ENCODE results near the gene ZNF410.

DNA sequence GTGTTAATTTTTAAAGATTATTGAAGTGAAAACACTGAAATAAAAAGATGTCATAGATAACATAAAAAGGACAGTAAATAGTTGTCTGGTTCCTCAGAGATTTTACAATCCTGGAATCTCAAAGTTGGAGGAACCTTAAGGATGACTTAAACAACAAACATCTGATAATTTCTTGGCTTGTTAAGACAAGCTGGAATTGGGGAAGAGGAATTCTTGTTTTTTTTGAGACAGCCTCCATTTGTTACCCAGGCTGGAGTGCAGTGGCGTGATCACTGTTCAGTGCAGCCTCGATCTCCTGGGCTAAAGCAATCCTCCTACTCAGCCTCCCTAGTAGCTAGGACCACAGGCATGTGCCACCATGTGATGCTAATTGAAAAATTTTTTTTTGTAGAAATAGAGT, 2.3 kb downstream of the ZNF410 start:
- TF ChIP-seq, protein P1, sequence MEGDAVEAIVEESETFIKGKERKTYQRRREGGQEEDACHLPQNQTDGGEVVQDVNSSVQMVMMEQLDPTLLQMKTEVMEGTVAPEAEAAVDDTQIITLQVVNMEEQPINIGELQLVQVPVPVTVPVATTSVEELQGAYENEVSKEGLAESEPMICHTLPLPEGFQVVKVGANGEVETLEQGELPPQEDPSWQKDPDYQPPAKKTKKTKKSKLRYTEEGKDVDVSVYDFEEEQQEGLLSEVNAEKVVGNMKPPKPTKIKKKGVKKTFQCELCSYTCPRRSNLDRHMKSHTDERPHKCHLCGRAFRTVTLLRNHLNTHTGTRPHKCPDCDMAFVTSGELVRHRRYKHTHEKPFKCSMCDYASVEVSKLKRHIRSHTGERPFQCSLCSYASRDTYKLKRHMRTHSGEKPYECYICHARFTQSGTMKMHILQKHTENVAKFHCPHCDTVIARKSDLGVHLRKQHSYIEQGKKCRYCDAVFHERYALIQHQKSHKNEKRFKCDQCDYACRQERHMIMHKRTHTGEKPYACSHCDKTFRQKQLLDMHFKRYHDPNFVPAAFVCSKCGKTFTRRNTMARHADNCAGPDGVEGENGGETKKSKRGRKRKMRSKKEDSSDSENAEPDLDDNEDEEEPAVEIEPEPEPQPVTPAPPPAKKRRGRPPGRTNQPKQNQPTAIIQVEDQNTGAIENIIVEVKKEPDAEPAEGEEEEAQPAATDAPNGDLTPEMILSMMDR (IDR thresholded peaks at IDR 0.05): no peak
- TF ChIP-seq POLR2A (IDR thresholded peaks at IDR 0.05): no peak
